HG03135 (cell line): ENCODE results near the gene TMTC3.
"Not testable (repeated sequence)": the region's sequence is repeated elsewhere in the genome, so short reads cannot be mapped to it uniquely, and the experiment has no call there.

Source experiments
- ATAC-seq: cut with Tn5 transposase; IDR thresholded peaks from one replicate; pipeline ENCODE4 v1.9.1; 2021; ENCODE audit warnings: mild to moderate bottlenecking, moderate library complexity; ENCODE audit not compliant: unreplicated experiment

The TMTC3 gene

GRCh38 chr12:88163371-88163770 lies 21.3 kb downstream of the TMTC3 start:
- no peak for ATAC-seq

- ATAC-seq = no peak
These were observed 24.1 kb downstream of the TMTC3 start for GRCh38 chr12:88166179-88166578.

- ATAC-seq = no peak
These were observed 25.3 kb downstream of the TMTC3 start for GRCh38 chr12:88167384-88167783.

GRCh38 chr12:88172844-88173407 lies 30.8 kb downstream of the TMTC3 start:
- ATAC-seq = no peak

GRCh38 chr12:88175544-88175943 lies 33.4 kb downstream of the TMTC3 start:
- no peak for ATAC-seq

DNA sequence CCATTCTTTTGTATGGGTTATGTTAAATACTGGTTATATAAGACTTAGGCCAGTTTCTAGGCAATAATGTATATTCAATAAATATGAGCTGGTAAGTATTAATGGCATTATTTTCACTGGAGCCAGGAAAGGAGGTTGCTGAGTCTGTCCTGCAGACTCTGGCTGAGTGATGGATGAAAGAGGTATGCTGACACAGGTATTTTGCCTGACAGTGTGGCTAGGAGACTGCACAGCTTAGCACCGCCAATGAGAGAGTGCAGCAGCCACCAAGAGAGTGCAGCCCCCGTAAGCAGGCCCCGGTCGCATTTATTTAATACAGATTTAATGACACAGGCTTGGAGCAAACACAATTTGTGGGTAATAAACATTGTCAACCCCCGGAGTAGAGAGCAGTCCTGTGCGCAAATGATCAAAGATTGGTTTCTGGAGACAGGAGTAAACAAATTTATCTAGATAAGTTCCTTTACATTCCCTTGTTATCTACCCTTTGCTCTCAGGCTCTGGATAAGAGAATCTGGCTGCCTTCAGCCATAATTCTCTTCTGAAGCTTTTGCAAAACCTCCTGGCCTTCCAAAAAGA lies 37.4 kb downstream of the TMTC3 start:
- no peak for ATAC-seq

DNA sequence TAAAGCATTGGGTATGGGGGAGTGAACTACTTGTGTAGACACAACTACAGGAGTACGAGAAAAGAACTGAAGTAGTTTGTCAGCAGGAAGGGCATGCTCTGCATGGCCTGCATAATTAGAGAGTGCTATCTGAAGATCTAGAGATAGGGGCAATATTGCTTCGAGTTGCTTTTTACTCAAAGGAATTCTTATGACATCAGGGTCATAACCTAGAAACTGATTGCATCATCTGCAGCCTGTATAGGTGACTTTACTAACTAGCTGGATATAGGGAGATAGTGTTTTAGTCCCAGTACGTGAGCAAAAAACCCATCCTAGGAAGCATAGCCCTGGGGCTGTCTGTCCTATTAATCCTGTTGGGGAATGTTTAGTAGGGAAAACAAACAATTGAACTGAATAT lies 39.8 kb downstream of the TMTC3 start:
- ATAC-seq = no peak

- ATAC-seq = no peak
These were observed 40.3 kb downstream of the TMTC3 start for GRCh38 chr12:88182416-88182815.

DNA sequence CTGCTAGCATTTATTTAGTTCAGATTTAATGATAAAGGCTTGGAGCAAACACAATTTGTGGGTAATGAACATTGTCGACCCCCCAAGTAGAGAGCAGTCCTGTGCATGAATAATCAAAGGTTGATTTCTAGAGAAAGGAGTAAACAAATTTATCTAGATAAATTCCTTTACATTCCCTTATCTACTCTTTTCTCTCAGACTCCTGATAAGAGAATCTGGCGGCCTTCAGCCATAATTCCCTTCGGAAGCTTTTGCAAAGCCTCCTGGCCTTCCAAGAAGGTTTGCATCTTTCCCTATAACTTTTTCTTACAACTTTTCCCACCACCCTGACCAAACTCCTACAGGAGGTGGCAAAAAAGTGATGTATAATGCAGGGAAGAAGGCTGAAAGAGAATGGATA lies 42.1 kb downstream of the TMTC3 start:
- no peak for ATAC-seq

GRCh38 chr12:88185279-88185678 lies 43.2 kb downstream of the TMTC3 start:
- ATAC-seq = no peak

- ATAC-seq = peak; percentile 87
These were observed 43.9 kb downstream of the TMTC3 start for GRCh38 chr12:88185988-88186387.

- ATAC-seq = no peak
These were observed 45.5 kb downstream of the TMTC3 start for GRCh38 chr12:88187571-88187970.

DNA sequence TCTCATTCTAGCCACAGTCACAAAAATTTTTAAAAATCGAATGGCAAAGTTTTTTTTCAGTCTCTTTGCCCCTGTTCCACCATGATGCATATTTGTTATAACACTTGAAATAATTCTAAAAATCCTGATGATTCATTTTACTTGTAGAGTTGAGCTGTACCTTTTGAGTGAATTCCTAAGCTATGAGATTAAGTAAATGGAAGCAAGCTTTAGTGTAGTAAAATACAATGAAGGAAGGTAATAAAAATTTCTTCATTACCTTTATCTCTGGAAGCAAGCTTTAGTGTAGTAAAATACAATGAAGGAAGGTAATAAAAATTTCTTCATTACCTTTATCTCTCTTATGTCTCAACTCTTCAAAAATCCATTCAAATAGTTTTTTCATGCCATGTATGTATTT lies 46.1 kb downstream of the TMTC3 start:
- ATAC-seq = no peak

- ATAC-seq = no peak
These were observed 50.3 kb downstream of the TMTC3 start for GRCh38 chr12:88192426-88192825.

GRCh38 chr12:88194868-88195267 lies 52.8 kb downstream of the TMTC3 start:
- no peak for ATAC-seq

GRCh38 chr12:88200029-88200428 lies 57.9 kb downstream of the TMTC3 start:
- ATAC-seq = no peak

DNA sequence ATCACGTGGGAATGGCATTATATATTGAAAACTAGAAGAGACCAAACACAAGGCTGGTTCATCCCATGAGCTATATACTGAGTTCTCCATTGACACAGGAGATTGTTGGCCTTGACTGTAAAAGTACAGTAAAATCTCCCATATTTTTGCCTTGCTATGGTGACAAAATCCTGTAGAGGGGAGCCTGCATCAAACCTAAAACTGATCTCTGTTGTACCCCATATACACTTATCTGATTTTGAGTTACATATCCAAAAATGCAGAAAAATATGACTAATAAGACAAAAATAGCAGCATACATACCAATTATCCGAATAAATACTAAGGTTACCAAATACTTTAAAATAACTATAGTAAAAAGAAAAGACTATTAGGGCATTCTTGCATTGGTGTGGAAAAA lies 60.4 kb downstream of the TMTC3 start:
- ATAC-seq = no peak

- no peak for ATAC-seq
These were observed 64.5 kb downstream of the TMTC3 start for GRCh38 chr12:88206601-88207000.

GRCh38 chr12:88207921-88208620 lies 66.0 kb downstream of the TMTC3 start:
- no peak for ATAC-seq

GRCh38 chr12:88208661-88209060 lies 66.6 kb downstream of the TMTC3 start:
- ATAC-seq = no peak

- ATAC-seq = not testable (repeated sequence)
These were observed 68.2 kb downstream of the TMTC3 start for GRCh38 chr12:88210311-88210710.

- no peak for ATAC-seq
These were observed 76.2 kb downstream of the TMTC3 start for GRCh38 chr12:88218293-88218692.

GRCh38 chr12:88219861-88220260 lies 77.8 kb downstream of the TMTC3 start:
- ATAC-seq = no peak
